Lower leg skin (tissue), 3 donors: ENCODE data around the gene SLC9A9.

ENCODE experiments used
- CTCF ChIP-seq, 3 donors: fragments of 450-650 bp; IDR thresholded peaks; one replicate each; pipeline ENCODE4 v1.5.1; 2016; ENCODE audit warnings: antibody characterized with exemption in 3 of 3, mild to moderate bottlenecking in 3 of 3, moderate library complexity in 2 of 3
- POLR2A ChIP-seq, 2 donors: fragments of 450-650 bp; IDR thresholded peaks; one replicate each; pipeline ENCODE4 v1.6.1; 2016 to 2017; ENCODE audit warnings: antibody characterized with exemption in 2 of 2, mild to moderate bottlenecking in 1 of 2, moderate library complexity in 1 of 2

DNA sequence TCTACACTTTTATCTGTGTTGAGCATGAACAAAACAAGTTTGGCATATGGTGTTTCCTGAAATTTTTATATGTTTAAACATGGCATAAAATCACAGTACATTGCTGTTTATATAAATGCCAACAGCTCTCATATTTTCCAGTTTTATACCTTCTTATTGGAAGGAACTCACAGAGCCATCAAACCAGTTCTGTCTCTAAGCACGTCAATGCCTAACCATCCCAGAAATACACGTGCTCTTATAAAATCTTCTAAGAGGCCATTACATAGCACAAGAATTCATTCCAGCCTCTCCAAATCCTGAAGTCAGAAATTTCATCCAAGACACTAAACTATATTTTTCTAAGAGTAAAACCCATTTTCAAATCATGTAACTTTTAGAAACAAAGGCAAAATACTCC lies 20.8 kb downstream of the SLC9A9 start:
- TF ChIP-seq CTCF (IDR thresholded peaks at IDR 0.05) (no peak), POLR2A (IDR thresholded peaks at IDR 0.05) (no peak)
